H9 (cell line): Measurements from ENCODE around the gene REEP3. TPM values are rescaled to one million over a fixed set of nuclear protein-coding genes. Genes with fewer than 3 reads are reported as not detected.

Experiments
- DNase-seq: peaks from one replicate; pipeline ENCODE4 v3.0.0-alpha.2; 2017
- H2AFZ ChIP-seq: one replicate; pipeline ENCODE4 v1.6.1; 2013; ENCODE audit warnings: mild to moderate bottlenecking, low read length, control low read depth, moderate library complexity
- H2AK5ac ChIP-seq: 2 replicates; pipeline ENCODE4 v1.6.1; 2013; ENCODE audit warnings: low read length, control low read depth, mixed read lengths; ENCODE audit not compliant: insufficient read length
- H2BK120ac ChIP-seq: one replicate; pipeline ENCODE4 v1.6.1; 2013; ENCODE audit warnings: low read depth, mild to moderate bottlenecking, low read length, control low read depth, inconsistent platforms; ENCODE audit not compliant: poor library complexity, severe bottlenecking
- H2BK12ac ChIP-seq: 2 replicates; pipeline ENCODE4 v1.6.1; 2013; ENCODE audit warnings: low read length, control low read depth, mixed read lengths, low read depth; ENCODE audit not compliant: insufficient read length
- H2BK15ac ChIP-seq: 2 replicates; pipeline ENCODE4 v1.6.1; 2013; ENCODE audit warnings: low read depth, low read length, control low read depth
- H2BK20ac ChIP-seq: one replicate; pipeline ENCODE4 v1.6.1; 2013; ENCODE audit warnings: low read depth, mild to moderate bottlenecking, low read length, control low read depth, inconsistent platforms; ENCODE audit not compliant: poor library complexity, severe bottlenecking
- H2BK5ac ChIP-seq: 2 replicates; pipeline ENCODE4 v1.6.1; 2013; ENCODE audit warnings: low read length, control low read depth, mixed read lengths; ENCODE audit not compliant: insufficient read length
- H3K14ac ChIP-seq: 2 replicates; pipeline ENCODE4 v1.6.1; 2013; ENCODE audit warnings: low read length, control low read depth; ENCODE audit not compliant: insufficient read depth
- H3K18ac ChIP-seq: 2 replicates; pipeline ENCODE4 v1.6.1; 2013; ENCODE audit warnings: low read depth, mild to moderate bottlenecking, mixed read lengths, low read length, control low read depth; ENCODE audit not compliant: insufficient read length
- H3K23ac ChIP-seq: 2 replicates; pipeline ENCODE4 v1.6.1; 2013; ENCODE audit warnings: low read length, control low read depth, mixed read lengths, low read depth; ENCODE audit not compliant: insufficient read length
- H3K23me2 ChIP-seq: 2 replicates; pipeline ENCODE4 v1.6.1; 2013; ENCODE audit warnings: low read depth, mild to moderate bottlenecking, mixed read lengths, low read length, control low read depth; ENCODE audit not compliant: insufficient read length, poor library complexity, severe bottlenecking
- H3K27ac ChIP-seq: 2 replicates; pipeline ENCODE4 v1.5.1; 2013; ENCODE audit warnings: low read length, control low read depth, mixed read lengths, low read depth; ENCODE audit not compliant: insufficient read length
- H3K27me3 ChIP-seq: 2 replicates; pipeline ENCODE4 v1.6.1; 2013; ENCODE audit warnings: low read length, control low read depth, inconsistent platforms; ENCODE audit not compliant: insufficient read depth
- H3K4ac ChIP-seq: 2 replicates; pipeline ENCODE4 v1.6.1; 2013; ENCODE audit warnings: low read depth, mild to moderate bottlenecking, control low read depth, inconsistent platforms, low read length, moderate library complexity
- H3K4me1 ChIP-seq: 2 replicates; pipeline ENCODE4 v1.6.1; 2013; ENCODE audit warnings: low read length, control low read depth, inconsistent platforms; ENCODE audit not compliant: insufficient read depth
- H3K4me2 ChIP-seq: 2 replicates; pipeline ENCODE4 v1.6.1; 2013; ENCODE audit warnings: low read length, control low read depth, mixed read lengths; ENCODE audit not compliant: insufficient read length, insufficient read depth
- H3K56ac ChIP-seq: 2 replicates; pipeline ENCODE4 v1.6.1; 2013; ENCODE audit warnings: low read depth, mild to moderate bottlenecking, mixed read lengths, low read length, control low read depth; ENCODE audit not compliant: insufficient read length
- H3K79me1 ChIP-seq: 2 replicates; pipeline ENCODE4 v1.6.1; 2013; ENCODE audit warnings: low read depth, mild to moderate bottlenecking, moderate library complexity, low read length, control low read depth, inconsistent platforms; ENCODE audit not compliant: insufficient read depth, poor library complexity, severe bottlenecking
- H3K79me2 ChIP-seq: 2 replicates; pipeline ENCODE4 v1.6.1; 2013; ENCODE audit warnings: low read length, control low read depth, inconsistent platforms; ENCODE audit not compliant: insufficient read depth
- H3K9ac ChIP-seq: 2 replicates; pipeline ENCODE4 v1.6.1; 2013; ENCODE audit warnings: low read length, control low read depth, mixed read lengths; ENCODE audit not compliant: insufficient read length; ENCODE audit errors: extremely low read depth
- H3K9me3 ChIP-seq: one replicate; pipeline ENCODE4 v1.6.1; 2013; ENCODE audit warnings: low read depth, low read length, inconsistent platforms; ENCODE audit not compliant: control insufficient read depth
- H3T11ph ChIP-seq: one replicate; pipeline ENCODE4 v1.6.1; 2013; ENCODE audit warnings: mild to moderate bottlenecking, low read length, control low read depth, inconsistent platforms
- H4K20me1 ChIP-seq: one replicate; pipeline ENCODE4 v1.6.1; 2013; ENCODE audit not compliant: control insufficient read depth, insufficient read length, insufficient read depth
- H4K5ac ChIP-seq: 2 replicates; pipeline ENCODE4 v1.6.1; 2013; ENCODE audit warnings: low read depth, mild to moderate bottlenecking, mixed read lengths, low read length, control low read depth; ENCODE audit not compliant: insufficient read length
- H4K8ac ChIP-seq: replicated peaks from 2 replicates; pipeline ENCODE4 v1.6.1; 2013; ENCODE audit warnings: low read length, control low read depth, mixed read lengths, low read depth; ENCODE audit not compliant: insufficient read length
- H4K91ac ChIP-seq: 2 replicates; pipeline ENCODE4 v1.6.1; 2013; ENCODE audit warnings: low read depth, mild to moderate bottlenecking, moderate library complexity, mixed read lengths, low read length, control low read depth; ENCODE audit not compliant: insufficient read length
- H3K27ac Mint-ChIP-seq, 3 experiments: 2 replicates in 2 of 3; 3 replicates in 1 of 3; pipeline ENCODE4 v1.8.0; 2020 to 2021; ENCODE audit warnings: mixed read lengths in 3 of 3, mild to moderate bottlenecking in 1 of 3, moderate library complexity in 1 of 3
- H3K27me3 Mint-ChIP-seq: 2 replicates; pipeline ENCODE4 v1.8.0; 2021; ENCODE audit warnings: low read depth, mild to moderate bottlenecking, moderate library complexity, mixed read lengths
- H3K36me3 Mint-ChIP-seq, 3 experiments: 2 replicates in 2 of 3; 3 replicates in 1 of 3; pipeline ENCODE4 v1.8.0; 2020 to 2021; ENCODE audit warnings: low read depth in 3 of 3, mixed read lengths in 3 of 3; ENCODE audit not compliant: insufficient read depth in 1 of 3
- H3K4me1 Mint-ChIP-seq, 2 experiments: 2 replicates each; pipeline ENCODE4 v1.8.0; 2020; ENCODE audit warnings: mixed read lengths in 2 of 2
- H3K4me3 Mint-ChIP-seq, 2 experiments: 2 replicates in 1 of 2; 3 replicates in 1 of 2; pipeline ENCODE4 v1.8.0; 2020 to 2021; ENCODE audit warnings: mild to moderate bottlenecking in 2 of 2, mixed read lengths in 2 of 2, moderate library complexity in 1 of 2
- H3K9me3 Mint-ChIP-seq, 2 experiments: 2 replicates in 1 of 2; 3 replicates in 1 of 2; pipeline ENCODE4 v1.8.0; 2020; ENCODE audit warnings: mild to moderate bottlenecking in 2 of 2, mixed read lengths in 2 of 2, moderate library complexity in 1 of 2
- WGBS: extraction: QIAGEN DNeasy Blood & Tissue Kit; methylation state at CpG from one replicate; pipeline ENCODE4 v1.1.7; 2013; ENCODE audit warnings: missing lambda C conversion rate, low lambda C conversion rate, mixed read lengths; ENCODE audit not compliant: insufficient read length; ENCODE audit errors: extremely low coverage; 5-methylcytosine and 5-hydroxymethylcytosine counted together
- total RNA-seq: library from RNA; stranded (reverse); gene quantifications from 2 replicates; pipeline ENCODE4 v1.2.1, GENCODE V29; 2021
- TF ChIP-seq, protein P1 (sequence below): fragments of 200-600 bp; sonication (generic); conservative IDR thresholded peaks from 3 replicates; pipeline ENCODE4 v1.8.0; 2021; ENCODE audit warnings: antibody characterized with exemption, mild to moderate bottlenecking

Gene REEP3
- total RNA-seq, 1 experiment from 2014 or later, result 21.4 TPM

- Histone ChIP-seq H2BK15ac (no peak overlapping the region), H3K4me1 (peaks cover 2% of the 10 kb centered on the region; the same call in 1 of the 2 replicates), H3K27me3 (no peaks in the 10 kb centered on the region), H3K23me2 (no peaks in the 10 kb centered on the region), H3K56ac (no peak overlapping the region), H3K9me3 (no peaks in the 10 kb centered on the region), H3K4me2 (no peak overlapping the region), H2AK5ac (no peak overlapping the region), H3K27ac (no peak overlapping the region), H3K79me1 (no peaks in the 10 kb centered on the region), H4K20me1 (no peaks in the 10 kb centered on the region), H2BK20ac (no peak overlapping the region), H2AFZ (no peak overlapping the region), H3K14ac (no peak overlapping the region), H3K9ac (no peak overlapping the region), H4K8ac (no peak overlapping the region), H3K18ac (no peak overlapping the region), H3K23ac (no peak overlapping the region), H4K5ac (no peak overlapping the region), H4K91ac (no peak overlapping the region), H3T11ph (no peak overlapping the region), H2BK5ac (no peak overlapping the region), H2BK12ac (no peak overlapping the region), H3K4ac (no peak overlapping the region), H2BK120ac (no peak overlapping the region), H3K79me2 (peaks cover 2% of the 10 kb centered on the region; the same call in 1 of the 2 replicates)
- DNase-seq, result no peak
- Mint-ChIP-seq H3K27ac (peak overlapping the region in 2 of 3 experiments; percentile 25 to 61; a peak in 2 of 7 replicates), H3K27me3 (no peaks in the 10 kb centered on the region), H3K4me3 (no peak overlapping the region), H3K4me1 (no peaks in the 10 kb centered on the region), H3K9me3 (no peaks in the 10 kb centered on the region), H3K36me3 (peaks cover under 1 to 12% (median 9%) of the 10 kb centered on the region in 3 experiments; a peak in 6 of 7 replicates)
- TF ChIP-seq, protein P1, sequence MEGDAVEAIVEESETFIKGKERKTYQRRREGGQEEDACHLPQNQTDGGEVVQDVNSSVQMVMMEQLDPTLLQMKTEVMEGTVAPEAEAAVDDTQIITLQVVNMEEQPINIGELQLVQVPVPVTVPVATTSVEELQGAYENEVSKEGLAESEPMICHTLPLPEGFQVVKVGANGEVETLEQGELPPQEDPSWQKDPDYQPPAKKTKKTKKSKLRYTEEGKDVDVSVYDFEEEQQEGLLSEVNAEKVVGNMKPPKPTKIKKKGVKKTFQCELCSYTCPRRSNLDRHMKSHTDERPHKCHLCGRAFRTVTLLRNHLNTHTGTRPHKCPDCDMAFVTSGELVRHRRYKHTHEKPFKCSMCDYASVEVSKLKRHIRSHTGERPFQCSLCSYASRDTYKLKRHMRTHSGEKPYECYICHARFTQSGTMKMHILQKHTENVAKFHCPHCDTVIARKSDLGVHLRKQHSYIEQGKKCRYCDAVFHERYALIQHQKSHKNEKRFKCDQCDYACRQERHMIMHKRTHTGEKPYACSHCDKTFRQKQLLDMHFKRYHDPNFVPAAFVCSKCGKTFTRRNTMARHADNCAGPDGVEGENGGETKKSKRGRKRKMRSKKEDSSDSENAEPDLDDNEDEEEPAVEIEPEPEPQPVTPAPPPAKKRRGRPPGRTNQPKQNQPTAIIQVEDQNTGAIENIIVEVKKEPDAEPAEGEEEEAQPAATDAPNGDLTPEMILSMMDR, result no peak
- WGBS, result no CpG with 5 or more reads among the region's 4 CpGs
Observed at GRCh38 chr10:63591600-63592379, 70.6 kb downstream of the REEP3 start.
